ENCODE measurements around the gene OR1F1. TPM values are rescaled to one million over a fixed set of nuclear protein-coding genes. Genes with fewer than 3 reads are reported as not detected.

Gene OR1F1
- total RNA-seq, 2 donors from 2014 or later = not detected

DNA sequence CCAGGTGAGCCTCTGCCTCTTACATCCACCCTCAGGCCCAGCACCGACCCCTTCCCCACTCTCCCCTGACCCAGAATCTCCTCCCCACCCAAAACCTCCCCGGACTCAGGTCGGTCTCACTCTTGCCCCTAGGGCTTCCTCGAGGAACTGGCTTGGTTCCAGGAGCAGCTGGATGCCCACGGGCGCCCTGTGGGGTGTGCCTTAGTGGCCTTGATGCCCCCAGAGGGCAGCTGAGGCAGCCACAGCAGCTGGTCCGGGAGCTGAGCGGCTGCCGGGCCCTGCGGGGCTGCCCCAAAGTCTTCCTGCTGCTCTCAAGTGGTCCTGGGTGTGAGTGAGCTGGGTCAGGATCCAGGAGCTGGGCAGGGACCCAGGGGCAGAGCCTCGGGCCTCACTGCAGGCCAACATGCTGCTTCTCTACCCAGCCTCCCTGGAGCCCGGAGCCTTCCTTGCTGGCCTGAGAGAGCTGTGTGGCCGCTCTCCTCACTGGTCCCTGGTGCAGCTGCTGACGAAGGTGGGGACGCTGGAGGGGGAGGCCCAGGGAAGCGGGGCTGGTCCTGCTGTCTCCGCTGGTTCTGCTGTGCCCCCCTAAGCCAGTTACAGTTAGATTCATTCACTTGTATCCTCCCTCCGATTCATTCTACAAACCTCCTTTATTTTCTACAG is 43.6 kb upstream of the OR1F1 start:
- H3K27me3 ChIP-seq = no peaks in the 10 kb centered on the region
- no peak overlapping the region for H3K4me3 ChIP-seq
- no peak for TF ChIP-seq POLR2A (IDR thresholded peaks at IDR 0.05)
- TF ChIP-seq, protein P1, sequence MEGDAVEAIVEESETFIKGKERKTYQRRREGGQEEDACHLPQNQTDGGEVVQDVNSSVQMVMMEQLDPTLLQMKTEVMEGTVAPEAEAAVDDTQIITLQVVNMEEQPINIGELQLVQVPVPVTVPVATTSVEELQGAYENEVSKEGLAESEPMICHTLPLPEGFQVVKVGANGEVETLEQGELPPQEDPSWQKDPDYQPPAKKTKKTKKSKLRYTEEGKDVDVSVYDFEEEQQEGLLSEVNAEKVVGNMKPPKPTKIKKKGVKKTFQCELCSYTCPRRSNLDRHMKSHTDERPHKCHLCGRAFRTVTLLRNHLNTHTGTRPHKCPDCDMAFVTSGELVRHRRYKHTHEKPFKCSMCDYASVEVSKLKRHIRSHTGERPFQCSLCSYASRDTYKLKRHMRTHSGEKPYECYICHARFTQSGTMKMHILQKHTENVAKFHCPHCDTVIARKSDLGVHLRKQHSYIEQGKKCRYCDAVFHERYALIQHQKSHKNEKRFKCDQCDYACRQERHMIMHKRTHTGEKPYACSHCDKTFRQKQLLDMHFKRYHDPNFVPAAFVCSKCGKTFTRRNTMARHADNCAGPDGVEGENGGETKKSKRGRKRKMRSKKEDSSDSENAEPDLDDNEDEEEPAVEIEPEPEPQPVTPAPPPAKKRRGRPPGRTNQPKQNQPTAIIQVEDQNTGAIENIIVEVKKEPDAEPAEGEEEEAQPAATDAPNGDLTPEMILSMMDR (IDR thresholded peaks at IDR 0.05) = no peak
- no peak for DNase-seq
- peaks cover 0 to 14% of the 10 kb centered on the region in 2 donors for H3K36me3 ChIP-seq (replicated peaks in 1 of 2; ENCODE audit: insufficient read depth in 1 of 2, low read depth in 2 of 2)
- ATAC-seq = no peak
- intact Hi-C loops (cut with DNase I) = no loop called here
- WGBS, 2 donors = 64 to 69% methylated on average over 10 to 17 of the region's 18 CpGs
- H3K9me3 ChIP-seq = no peaks in the 10 kb centered on the region
- H3K27ac ChIP-seq = no peak overlapping the region
- peaks cover 4% of the 10 kb centered on the region for H3K4me1 ChIP-seq

DNA sequence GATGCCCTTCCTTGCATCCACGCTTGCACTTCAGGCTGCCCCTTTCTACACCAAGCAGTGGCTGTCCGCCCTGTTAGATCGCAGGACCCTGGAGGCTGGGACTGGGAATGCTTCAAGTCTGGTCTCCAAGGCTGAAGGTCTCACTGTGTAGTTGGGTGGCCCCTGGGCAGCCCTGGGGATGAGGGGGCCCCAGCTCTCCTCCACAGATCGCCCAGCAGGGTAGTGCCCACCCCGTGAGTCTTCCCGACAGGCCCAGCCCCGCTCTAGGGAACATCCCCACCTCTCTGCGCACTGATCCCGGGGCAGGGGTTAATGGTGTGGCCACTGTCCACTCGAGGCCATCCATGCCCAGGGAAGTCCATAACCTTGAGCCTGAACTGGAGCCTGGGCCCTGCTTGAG is 42.9 kb upstream of the OR1F1 start:
- H3K9me3 ChIP-seq = no peaks in the 10 kb centered on the region
- ATAC-seq (no peak), DNase-seq (no peak)
- no peak overlapping the region for H3K4me3 ChIP-seq
- WGBS, 2 donors = 85 to 86% methylated on average over 2 to 10 of the region's 10 CpGs
- intact Hi-C loops (cut with DNase I) = no loop called here
- no peak overlapping the region for H3K27ac ChIP-seq
- peaks cover 10% of the 10 kb centered on the region for H3K4me1 ChIP-seq
- peaks cover 0 to 14% of the 10 kb centered on the region in 2 donors for H3K36me3 ChIP-seq (replicated peaks in 1 of 2; ENCODE audit: insufficient read depth in 1 of 2, low read depth in 2 of 2)
- TF ChIP-seq POLR2A (IDR thresholded peaks at IDR 0.05) = no peak
- TF ChIP-seq, protein P1 (IDR thresholded peaks at IDR 0.05) = no peak
- no peaks in the 10 kb centered on the region for H3K27me3 ChIP-seq

DNA sequence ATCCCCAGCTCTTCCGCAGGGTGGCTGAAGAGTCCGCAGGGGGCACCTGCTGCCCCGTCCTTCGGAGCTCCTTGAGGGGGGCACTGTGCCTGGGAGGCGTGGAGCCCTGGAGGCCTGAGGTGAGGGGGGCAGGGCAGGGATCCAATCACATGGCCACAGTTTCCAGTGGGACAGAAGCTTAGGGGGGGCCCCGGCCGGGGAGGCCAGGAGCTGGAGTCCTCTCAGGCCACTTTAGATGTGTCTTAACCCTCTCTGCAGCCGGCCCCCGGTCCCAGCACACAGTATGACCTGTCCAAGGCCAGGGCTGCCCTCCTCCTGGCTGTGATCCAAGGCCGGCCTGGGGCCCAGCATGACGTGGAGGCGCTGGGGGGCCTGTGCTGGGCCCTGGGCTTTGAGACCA is 42.3 kb upstream of the OR1F1 start:
- intact Hi-C loops (cut with DNase I) = no loop called here
- WGBS, 2 donors = 74 to 88% methylated on average over 4 to 9 of the region's 12 CpGs
- Histone ChIP-seq H3K9me3 (no peaks in the 10 kb centered on the region), H3K36me3 (replicated peaks in 1 of 2; ENCODE audit: insufficient read depth in 1 of 2, low read depth in 2 of 2) (peaks cover 0 to 14% of the 10 kb centered on the region in 2 donors), H3K4me1 (peaks cover 12% of the 10 kb centered on the region), H3K4me3 (no peak overlapping the region), H3K27me3 (no peaks in the 10 kb centered on the region), H3K27ac (no peak overlapping the region)
- no peak for ATAC-seq
- TF ChIP-seq, protein P1 (IDR thresholded peaks at IDR 0.05) = no peak
- no peak for TF ChIP-seq POLR2A (IDR thresholded peaks at IDR 0.05)
- no peak for DNase-seq

DNA sequence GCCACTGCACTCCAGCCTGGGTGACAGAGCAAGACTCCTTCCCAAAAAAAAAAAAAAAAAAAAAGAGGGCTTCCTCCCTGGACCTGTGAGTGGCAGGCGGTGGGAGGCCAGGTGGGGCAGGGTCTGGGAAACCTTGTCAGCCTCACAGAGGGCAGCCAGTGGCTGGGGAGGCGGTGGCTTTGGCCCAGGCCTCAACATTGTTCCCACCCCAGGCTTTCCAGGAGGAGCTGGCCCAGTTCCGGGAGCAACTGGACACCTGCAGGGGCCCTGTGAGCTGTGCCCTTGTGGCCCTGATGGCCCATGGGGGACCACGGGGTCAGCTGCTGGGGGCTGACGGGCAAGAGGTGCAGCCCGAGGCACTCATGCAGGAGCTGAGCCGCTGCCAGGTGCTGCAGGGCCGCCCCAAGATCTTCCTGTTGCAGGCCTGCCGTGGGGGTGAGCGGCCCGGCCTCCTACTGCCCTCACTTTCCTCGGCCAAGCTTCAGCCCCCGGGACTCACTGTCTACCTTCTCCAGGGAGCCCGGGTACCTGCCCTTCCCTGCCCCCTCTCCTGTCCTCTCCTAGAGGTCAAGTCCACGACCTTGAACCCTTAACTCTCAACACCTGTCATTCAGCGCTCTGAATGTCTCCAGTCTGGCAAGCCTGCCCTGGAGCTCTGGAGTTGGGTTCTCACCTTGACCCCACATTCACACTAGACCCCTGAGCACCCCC is 40.8 kb upstream of the OR1F1 start:
- intact Hi-C loops (cut with DNase I) = no loop called here
- TF ChIP-seq, protein P1 (IDR thresholded peaks at IDR 0.05) = no peak
- no peak for TF ChIP-seq POLR2A (IDR thresholded peaks at IDR 0.05)

More for the DNA sequence above, 40.8 kb upstream of the OR1F1 start:
- Histone ChIP-seq H3K9me3 (no peaks in the 10 kb centered on the region), H3K27me3 (no peaks in the 10 kb centered on the region), H3K36me3 (replicated peaks in 1 of 2; ENCODE audit: insufficient read depth in 1 of 2, low read depth in 2 of 2) (peaks cover 0 to 6% of the 10 kb centered on the region in 2 donors), H3K4me1 (peaks cover 23% of the 10 kb centered on the region), H3K27ac (no peak overlapping the region), H3K4me3 (no peak overlapping the region)
- ATAC-seq (no peak), DNase-seq (no peak)
- 89 to 90% methylated on average over 8 to 14 of the region's 16 CpGs for WGBS, 2 donors
